ENCODE measurements around the gene MAPK13. TPM values are rescaled to one million over a fixed set of nuclear protein-coding genes. Genes with fewer than 3 reads are reported as not detected.

The MAPK13 gene
- total RNA-seq, 1 donor from 2014 or later, result 17.2 TPM

DNA sequence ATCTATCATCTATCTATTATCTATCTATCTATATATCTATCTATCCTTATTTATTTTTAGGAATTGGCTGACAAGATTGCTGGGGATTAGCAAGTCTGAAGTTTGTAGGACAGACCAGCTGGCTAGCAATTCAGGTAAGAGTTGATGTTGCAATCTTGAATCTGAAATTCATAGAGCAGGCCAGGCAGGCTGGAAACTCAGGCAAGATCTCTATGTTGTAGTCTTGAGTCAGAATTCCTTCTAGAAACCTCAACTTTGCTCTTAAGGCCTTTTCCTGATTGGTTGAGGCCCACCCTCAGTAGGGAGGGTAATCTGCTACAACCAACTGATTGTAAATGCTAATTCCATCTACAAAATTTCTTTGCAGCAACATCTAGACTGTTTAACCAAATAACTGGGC lies 19.2 kb downstream of the MAPK13 start:
- DNase-seq (ENCODE audit: low read depth), result no peak

- no peak for DNase-seq (ENCODE audit: low read depth)
These were observed 20.0 kb downstream of the MAPK13 start for GRCh38 chr6:36150283-36150682.

DNA sequence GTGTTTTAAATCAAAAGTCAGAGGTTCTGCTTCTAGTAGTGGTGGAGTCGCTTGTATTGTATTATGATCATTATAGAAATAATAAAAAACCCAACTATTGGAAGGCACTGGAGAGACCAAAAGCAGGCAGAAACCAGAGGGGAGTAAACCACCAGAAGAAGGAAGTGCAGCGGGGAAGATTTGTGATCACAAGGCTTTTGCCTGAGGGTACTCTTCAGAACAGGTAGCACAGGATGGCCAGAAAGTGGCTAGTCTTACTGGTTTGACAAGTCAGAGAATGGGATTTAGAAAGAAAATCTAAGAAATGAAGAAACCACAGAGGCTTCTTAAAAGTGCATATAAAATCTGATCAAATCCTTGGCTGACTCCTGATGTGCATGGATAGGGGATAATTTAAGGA lies 24.0 kb downstream of the MAPK13 start:
- DNase-seq (ENCODE audit: low read depth), result peak; percentile 39

- DNase-seq (ENCODE audit: low read depth), result no peak
These were observed 25.3 kb downstream of the MAPK13 start for GRCh38 chr6:36155662-36156061.

- DNase-seq (ENCODE audit: low read depth), result peak; percentile 55
These were observed 29.9 kb downstream of the MAPK13 start for GRCh38 chr6:36160147-36160760.

DNA sequence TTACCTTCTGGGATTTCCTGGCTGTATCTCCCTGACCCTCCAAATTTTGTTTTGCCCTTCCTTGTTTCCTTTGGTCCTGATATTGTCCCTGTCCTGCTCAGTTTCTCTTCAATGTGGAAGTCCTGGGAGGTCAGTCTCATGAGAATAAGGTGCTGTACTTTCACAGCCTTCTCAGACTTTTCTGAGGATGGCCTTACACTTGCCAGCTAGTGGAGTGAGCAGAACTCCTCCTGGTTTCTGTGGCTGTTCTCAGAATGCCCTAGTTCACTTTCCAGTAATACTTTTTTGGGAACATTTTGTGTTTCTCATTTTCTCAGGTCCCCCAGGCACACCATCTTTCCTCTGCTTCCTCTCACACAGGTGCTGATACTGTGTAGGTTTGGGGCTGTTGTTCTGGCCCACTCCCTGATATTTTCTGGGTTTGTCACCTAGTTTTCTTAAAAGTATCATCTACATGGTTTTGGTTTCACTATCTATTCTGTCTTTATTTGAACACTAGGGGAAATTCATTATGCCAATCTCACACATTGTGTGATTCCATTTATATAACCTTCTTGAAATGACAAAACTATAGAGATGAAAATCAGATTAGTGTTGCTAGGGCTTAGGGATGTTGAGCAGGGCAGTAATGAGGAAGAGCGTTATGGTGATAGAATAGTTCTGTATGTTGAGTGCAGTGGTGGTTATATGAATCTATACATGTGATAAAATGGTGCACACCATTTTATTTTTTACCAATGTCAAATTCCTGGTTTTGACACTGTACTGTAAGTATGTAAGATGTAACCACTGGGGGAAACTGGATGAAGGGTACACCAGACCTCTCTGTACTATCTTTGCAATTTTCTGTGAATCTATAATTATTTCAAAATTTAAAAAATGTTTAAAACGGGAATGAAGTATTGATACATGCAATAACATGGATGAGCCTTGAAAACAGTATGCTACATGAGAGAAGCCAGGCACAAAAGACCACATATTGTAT lies 39.0 kb downstream of the MAPK13 start:
- no peak for DNase-seq (ENCODE audit: low read depth)

DNA sequence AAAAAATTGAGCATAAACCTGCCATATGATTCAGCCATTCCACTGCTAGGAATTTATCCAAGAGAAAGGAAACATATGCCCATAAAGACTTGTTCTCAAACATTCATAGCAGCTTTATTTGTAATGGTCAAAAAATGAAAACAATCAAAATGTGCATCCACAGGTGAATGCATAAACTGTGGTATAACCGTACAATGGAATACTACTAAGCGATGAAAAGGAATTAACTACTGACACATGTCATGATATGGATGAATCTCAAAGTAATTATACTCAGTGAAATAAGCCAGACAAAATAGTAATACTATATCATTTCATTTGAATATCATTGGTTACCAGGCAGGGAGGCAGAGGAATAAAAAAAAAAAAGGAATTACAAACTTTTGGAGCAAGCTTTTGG lies 40.4 kb downstream of the MAPK13 start:
- DNase-seq (ENCODE audit: low read depth), result no peak

GRCh38 chr6:36171573-36171972 lies 41.3 kb downstream of the MAPK13 start:
- DNase-seq (ENCODE audit: low read depth), result no peak

- peak; percentile 70 for DNase-seq (ENCODE audit: low read depth)
These were observed 46.9 kb downstream of the MAPK13 start for GRCh38 chr6:36177166-36177565.

DNA sequence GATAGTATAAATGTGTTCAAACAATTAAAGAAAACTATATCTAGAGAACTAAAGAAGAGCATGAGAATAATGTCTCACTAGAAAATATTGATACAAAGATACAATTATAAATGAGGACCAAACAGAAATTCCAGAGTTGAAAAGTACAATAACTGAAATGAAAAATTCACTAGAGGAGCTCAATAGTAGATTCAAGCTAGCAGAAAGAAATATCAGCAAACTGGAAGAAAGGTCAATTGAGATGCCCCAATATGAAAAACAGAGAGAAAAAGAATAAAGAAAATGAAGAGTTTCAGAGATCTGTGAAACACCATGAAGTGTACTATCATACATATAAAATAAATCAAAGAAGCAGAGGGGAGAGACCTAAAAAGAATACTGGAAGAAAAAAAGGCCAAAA lies 48.2 kb downstream of the MAPK13 start:
- DNase-seq (ENCODE audit: low read depth), result no peak

DNA sequence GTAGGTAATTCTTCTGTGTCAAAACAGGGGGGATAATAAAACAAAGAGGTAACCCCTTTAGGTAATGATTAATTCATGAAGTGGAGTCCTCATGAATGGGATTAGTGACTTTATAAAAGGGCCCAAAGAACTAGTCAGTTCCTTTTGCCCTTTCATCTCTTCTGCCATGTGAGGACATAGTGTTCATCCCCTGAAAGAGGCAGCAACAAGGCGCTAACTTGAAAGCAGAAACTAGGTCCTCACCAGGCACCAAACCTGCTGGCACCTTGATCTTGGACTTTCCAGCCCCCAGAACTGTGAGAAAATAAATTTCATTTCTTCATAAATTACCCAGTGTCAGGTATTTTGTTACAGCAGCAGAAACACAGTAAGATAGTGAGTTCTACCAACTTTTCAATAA lies 49.8 kb downstream of the MAPK13 start:
- DNase-seq (ENCODE audit: low read depth), result no peak

GRCh38 chr6:36184311-36184710 lies 54.0 kb downstream of the MAPK13 start:
- no peak for DNase-seq (ENCODE audit: low read depth)

GRCh38 chr6:36186199-36186598 lies 55.9 kb downstream of the MAPK13 start:
- DNase-seq (ENCODE audit: low read depth), result no peak

- no peak for DNase-seq (ENCODE audit: low read depth)
These were observed 57.1 kb downstream of the MAPK13 start for GRCh38 chr6:36187446-36187845.

Other genes starting within 250 kb of the MAPK13 start
- gene SRPK1, start 209.4 kb upstream of the MAPK13 start, total RNA-seq, result 104 and 134 TPM in 2 replicates
- gene SLC26A8, start 105.9 kb upstream of the MAPK13 start, total RNA-seq, result 0.05 TPM in 1 of 2 replicates, not detected in the other
- gene MAPK14, start 102.7 kb upstream of the MAPK13 start, total RNA-seq, result 52.8 and 86.7 TPM in 2 replicates
- gene BRPF3, start 66.2 kb downstream of the MAPK13 start, total RNA-seq, result 3.8 and 25.3 TPM in 2 replicates
- gene PNPLA1, start 139.5 kb downstream of the MAPK13 start, total RNA-seq, result not detected in 2 replicates
- 0.35 TPM in 1 of 2 replicates, not detected in the other for gene BNIP5, start 206.4 kb downstream of the MAPK13 start, total RNA-seq

Measured in renal cortical epithelial cell (primary cell).